Peyer's patch (tissue), 4 donors: ENCODE data around the gene STK32B.

Experiments used
- POLR2A ChIP-seq, 2 donors: fragments of 450-650 bp; IDR thresholded peaks; one replicate each; pipeline ENCODE4 v1.5.1; 2017; ENCODE audit warnings: antibody characterized with exemption in 2 of 2, mild to moderate bottlenecking in 2 of 2, moderate library complexity in 2 of 2
- TF ChIP-seq, protein P1 (sequence below), 6 experiments: fragments of 450-650 bp in 4 of 6; fragments of 200-600 bp in 2 of 6; sonication (generic) in 1 of 6; IDR thresholded peaks; one replicate each; pipeline ENCODE4 v1.5.1; 2017 to 2019; ENCODE audit warnings: antibody characterized with exemption in 6 of 6, mild to moderate bottlenecking in 3 of 6, moderate library complexity in 1 of 6

DNA sequence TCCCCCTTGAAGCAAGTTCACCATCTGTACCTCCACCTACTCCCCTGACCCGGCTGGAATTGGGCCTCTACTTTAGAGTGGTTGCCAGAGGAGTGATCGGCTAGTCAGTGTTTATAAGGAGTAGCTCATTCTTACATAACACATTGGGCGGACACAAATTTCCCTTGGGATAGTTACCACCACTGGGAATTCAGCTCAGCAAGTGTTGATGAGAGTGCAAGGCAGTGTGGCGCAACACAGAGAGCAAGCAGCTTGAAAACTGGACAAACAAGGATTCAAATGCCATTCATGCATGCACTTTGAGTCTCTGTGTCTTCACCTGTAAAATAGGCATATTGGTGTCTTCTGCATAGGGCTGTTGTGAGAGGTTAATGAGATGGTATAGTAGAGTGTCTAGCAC is 92.7 kb downstream of the STK32B start:
- TF ChIP-seq, protein P1, sequence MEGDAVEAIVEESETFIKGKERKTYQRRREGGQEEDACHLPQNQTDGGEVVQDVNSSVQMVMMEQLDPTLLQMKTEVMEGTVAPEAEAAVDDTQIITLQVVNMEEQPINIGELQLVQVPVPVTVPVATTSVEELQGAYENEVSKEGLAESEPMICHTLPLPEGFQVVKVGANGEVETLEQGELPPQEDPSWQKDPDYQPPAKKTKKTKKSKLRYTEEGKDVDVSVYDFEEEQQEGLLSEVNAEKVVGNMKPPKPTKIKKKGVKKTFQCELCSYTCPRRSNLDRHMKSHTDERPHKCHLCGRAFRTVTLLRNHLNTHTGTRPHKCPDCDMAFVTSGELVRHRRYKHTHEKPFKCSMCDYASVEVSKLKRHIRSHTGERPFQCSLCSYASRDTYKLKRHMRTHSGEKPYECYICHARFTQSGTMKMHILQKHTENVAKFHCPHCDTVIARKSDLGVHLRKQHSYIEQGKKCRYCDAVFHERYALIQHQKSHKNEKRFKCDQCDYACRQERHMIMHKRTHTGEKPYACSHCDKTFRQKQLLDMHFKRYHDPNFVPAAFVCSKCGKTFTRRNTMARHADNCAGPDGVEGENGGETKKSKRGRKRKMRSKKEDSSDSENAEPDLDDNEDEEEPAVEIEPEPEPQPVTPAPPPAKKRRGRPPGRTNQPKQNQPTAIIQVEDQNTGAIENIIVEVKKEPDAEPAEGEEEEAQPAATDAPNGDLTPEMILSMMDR (IDR thresholded peaks at IDR 0.05): no peak
- TF ChIP-seq POLR2A (IDR thresholded peaks at IDR 0.05): no peak
